Stimulated activated CD4-positive, alpha-beta T cell treated with anti-CD3 and anti-CD28 coated beads, Interleukin-1b, Interleukin-23, amount 100 ng/mL, for 4 hours (primary cell): ENCODE data around the gene VPS8.

Source experiments
- DNase-seq, 2 donors: peaks; one replicate each; pipeline ENCODE4 v3.0.0-alpha.2; 2020; ENCODE audit warnings: low read depth in 2 of 2

VPS8 gene

DNA sequence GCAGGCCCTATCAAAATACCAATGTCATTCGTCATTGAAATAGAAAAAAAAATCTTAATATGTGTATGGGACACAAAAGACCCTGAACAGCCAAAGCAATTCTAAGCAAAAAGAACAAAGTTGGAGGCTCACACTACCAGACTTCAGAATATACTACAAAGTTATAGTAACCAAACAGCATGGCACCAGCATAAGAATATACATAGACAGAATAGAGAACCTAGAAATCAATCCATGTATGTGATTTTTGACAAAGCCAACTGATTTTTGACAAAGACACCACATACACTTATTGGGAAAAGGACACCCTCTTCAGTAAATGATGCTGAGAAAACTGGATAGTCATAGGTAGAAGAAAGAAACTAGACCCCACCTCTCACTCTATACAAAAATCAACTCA, 245.9 kb downstream of the VPS8 start:
- DNase-seq = no peak

GRCh38 chr3:185058796-185059195, 246.8 kb downstream of the VPS8 start:
- no peak for DNase-seq

DNA sequence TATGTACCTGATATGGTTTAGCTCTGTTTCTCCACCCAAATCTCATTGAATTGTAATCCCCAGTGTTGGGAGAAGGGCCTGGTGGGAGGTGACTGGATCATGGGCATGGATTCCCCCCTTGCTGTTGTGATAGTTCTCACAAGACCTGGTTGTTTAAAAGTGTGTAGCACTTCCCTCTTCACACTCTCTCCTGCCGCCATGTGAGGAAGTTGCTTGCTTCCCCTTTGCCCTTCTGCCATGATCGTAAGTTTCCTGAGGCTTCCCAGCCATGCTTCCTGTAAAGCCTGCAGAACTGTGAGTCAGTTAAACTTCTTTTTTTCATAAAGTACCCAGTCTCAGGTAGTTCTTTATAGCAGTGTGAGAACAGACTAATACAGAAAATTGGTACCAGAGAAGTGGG, 247.8 kb downstream of the VPS8 start:
- DNase-seq = no peak

GRCh38 chr3:185060655-185061054, 248.7 kb downstream of the VPS8 start:
- no peak for DNase-seq

DNA sequence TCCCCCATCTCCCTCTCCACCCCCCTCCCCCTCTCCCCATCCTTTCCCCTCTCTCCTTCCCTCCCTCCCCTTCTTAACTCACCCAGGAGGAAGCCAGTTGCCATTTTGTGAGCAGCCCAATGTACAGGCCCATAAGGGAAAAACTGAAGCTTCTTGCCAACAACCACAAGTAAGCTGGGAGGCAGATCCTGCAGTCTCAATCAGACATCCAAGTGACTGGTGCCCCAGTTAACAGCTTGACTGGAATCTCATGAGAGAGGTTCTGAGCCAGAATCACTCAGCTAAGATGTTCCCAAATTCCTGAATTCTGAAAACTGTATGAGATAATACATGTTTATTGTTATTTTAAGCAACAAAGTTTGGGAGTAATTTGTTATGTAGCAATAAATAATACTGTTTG, 250.2 kb downstream of the VPS8 start:
- DNase-seq = no peak

- no peak for DNase-seq
Measured at GRCh38 chr3:185063431-185063830, 251.5 kb downstream of the VPS8 start.

DNA sequence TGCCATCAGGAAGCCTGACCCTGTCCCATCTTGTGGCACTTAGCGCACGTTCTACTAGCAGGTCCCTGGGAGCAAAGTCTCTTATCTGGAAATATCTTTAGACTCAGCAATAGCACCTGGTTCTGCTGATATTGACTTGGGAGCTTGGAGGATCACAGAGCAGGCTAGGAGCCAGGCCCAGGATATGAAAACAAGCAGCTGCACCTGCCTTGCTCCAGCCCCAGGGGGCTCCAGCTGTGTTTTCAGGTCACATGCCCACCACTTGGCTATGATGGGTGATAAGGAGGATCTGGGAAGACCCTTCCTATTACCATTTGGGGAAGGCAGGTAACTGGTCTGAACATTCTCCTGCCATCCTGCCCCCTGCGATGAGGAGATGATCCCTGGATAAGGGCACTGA, 253.1 kb downstream of the VPS8 start:
- DNase-seq = no peak

DNA sequence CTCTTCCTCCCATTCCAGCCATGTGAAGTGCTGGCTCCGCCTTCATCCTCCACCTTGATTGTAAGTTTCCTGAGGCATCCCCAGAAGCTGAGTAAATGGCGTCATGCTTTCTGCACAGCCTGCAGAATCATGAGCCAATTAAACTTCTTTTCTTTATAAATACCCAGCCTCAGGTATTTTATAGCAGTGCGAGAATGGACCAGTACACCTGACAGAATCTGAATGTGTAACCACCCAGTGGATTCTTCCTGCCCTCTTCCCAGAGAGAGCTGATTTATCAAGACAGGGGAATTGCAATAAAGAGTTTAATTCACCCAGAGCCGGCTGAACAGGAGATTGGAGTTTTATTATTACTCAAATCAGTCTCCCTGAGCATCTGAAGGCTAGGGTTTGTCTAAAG, 254.3 kb downstream of the VPS8 start:
- DNase-seq = no peak

DNA sequence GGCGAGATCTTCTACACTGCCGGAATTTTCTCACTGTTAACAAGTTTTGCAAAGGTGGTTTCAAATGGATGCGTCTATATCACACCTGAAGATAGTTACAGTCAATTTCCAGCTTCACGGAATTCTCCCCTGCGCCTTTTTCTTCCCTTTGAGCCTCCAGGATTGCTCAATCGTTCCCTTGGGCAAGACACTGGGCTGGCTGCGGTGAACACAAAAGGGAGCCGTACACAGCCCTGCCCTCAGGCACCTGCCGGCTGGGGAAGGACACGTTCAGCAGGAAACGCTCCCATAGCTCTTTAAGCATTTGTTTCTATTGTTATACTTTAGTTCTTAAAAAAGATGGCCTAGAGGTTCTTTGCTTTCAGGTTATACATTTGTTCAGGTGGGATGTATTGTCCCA, 255.2 kb downstream of the VPS8 start:
- DNase-seq = no peak

GRCh38 chr3:185069037-185070030, 257.4 kb downstream of the VPS8 start:
- DNase-seq = no peak

GRCh38 chr3:185070491-185071286, 258.7 kb downstream of the VPS8 start:
- DNase-seq = no peak

- DNase-seq = no peak
Measured at GRCh38 chr3:185071287-185071800, 259.4 kb downstream of the VPS8 start.

GRCh38 chr3:185075547-185075946, 263.6 kb downstream of the VPS8 start:
- no peak for DNase-seq

DNA sequence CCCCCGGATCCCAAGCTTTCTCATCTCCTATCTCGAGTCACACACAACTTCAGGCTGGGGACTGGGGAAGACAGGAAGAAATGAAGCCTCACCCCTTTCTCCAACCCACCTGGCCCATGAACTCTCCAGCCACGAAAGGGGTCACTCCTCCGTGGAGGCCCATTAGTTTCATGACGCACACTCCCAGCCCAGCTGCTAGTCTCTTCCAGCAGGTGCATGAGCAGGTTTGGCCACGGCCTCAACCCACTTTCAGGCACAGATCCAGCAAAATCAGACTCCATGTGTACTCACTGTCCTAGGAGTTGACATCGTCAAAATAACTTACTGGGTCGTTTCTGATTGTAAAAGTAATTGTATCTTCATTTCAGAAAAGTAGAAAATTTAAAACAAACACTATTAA, 264.3 kb downstream of the VPS8 start:
- DNase-seq = no peak

GRCh38 chr3:185079625-185080024, 267.7 kb downstream of the VPS8 start:
- DNase-seq = no peak

DNA sequence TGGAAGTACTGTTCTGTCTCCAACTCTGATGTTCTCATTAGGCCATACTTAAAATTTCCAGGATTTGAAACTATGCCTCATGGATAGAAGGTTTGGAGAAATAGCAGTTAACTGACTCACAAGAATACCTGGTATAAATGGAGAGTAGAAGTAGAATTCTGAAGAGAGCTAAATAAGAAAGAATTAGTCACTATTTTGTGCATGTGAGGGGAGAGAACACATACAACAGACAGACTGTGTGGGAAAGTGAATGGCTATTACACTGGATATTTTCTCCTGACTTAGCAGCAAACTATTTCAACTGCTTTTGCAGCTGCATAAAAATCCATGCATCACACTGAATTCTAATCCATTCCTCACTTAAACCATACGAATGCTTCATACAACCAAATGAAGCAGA, 269.6 kb downstream of the VPS8 start:
- no peak for DNase-seq

DNA sequence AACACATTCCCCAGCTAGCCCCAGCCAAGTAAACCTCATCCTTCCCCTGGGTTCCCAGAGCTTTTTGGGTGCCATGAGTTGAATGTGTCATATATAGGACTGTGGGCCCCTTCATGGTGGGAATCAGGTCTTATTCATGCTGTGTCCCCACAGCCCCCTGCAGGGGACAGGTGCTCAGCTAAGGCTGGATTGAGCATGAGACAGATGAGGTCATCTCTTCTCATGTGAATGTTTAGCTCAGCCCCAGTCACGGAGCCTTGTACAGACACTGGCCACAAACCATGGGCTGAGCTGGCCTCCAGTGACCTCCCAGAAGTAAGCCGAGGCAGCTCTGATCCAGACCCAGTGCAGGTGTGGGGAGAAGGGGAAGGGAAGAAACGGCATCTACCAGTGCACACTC, 270.2 kb downstream of the VPS8 start:
- no peak for DNase-seq

DNA sequence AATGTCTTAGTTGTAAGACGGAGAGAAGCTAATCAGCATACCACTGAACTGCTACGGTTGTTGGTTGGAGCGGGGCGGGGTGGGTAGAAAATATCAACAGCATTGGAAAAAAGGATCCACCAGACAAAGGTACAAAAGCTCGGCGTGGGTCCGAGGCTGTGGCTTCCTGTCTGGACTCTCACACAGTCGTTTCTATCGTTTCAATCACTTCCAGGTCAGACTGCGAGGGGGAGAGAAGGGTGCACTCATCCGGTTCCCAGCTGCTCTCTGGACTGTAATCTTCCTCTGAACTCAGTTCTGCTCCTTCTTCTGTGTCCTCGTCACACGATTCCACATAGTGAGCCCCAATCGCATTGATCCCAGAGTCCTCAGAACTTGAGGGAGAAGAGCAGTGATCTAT, 270.9 kb downstream of the VPS8 start:
- DNase-seq = no peak

DNA sequence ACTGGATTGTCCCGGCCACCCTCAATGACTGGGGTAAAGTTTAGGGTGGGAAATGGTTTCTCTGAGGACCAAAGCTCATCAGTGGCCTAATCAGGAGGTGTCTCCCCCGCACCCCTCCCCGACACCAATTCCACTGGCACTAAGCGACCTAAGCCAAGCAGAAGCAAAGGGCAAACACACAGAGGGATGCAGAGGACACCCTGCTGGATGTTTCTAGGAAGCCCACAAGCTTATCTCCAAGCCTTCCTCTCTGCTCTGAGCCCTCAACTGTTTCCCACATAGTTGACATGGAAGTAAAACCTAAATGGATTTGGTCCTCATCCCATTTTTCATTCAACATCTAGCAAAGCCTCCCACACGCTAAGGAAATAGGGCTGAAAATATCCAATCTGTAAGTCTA, 272.4 kb downstream of the VPS8 start:
- no peak for DNase-seq

- no peak for DNase-seq
Measured at GRCh38 chr3:185084901-185085300, 272.9 kb downstream of the VPS8 start.

- no peak for DNase-seq
Measured at GRCh38 chr3:185087419-185087818, 275.5 kb downstream of the VPS8 start.

GRCh38 chr3:185089343-185089742, 277.4 kb downstream of the VPS8 start:
- no peak for DNase-seq

GRCh38 chr3:185089751-185090150, 277.8 kb downstream of the VPS8 start:
- DNase-seq = no peak
